Psoas muscle (tissue), 8 donors: ENCODE data around the gene TCHP. TPM values are rescaled to one million over a fixed set of nuclear protein-coding genes. Genes with fewer than 3 reads are reported as not detected.

ENCODE experiments used
- ATAC-seq, 4 donors: fragments of 200-7000 bp; cut with Tn5 transposase; one replicate each; pipeline ENCODE4 v1.9.1; 2020; ENCODE audit warnings: moderate library complexity in 3 of 4, mild to moderate bottlenecking in 2 of 4
- DNase-seq, 2 donors: peaks; one replicate each; pipeline ENCODE4 v3.0.0-alpha.2; 2020
- H3K27ac ChIP-seq: fragments of 200-600 bp; one replicate; pipeline ENCODE4 v1.8.0; 2022
- H3K27me3 ChIP-seq, 3 donors: fragments of 200-600 bp in 1 of 3; one replicate each; pipeline versions ENCODE4 v1.6.1 to v1.8.0; 2013 to 2022; ENCODE audit warnings: low read length in 2 of 3, mild to moderate bottlenecking in 2 of 3, moderate library complexity in 1 of 3; ENCODE audit not compliant: insufficient read depth in 3 of 3
- H3K36me3 ChIP-seq, 2 donors: fragments of 200-600 bp in 1 of 2; one replicate each; pipeline versions ENCODE4 v1.6.1 to v1.8.0; 2013 to 2022; ENCODE audit warnings: low read depth in 1 of 2, mild to moderate bottlenecking in 1 of 2, moderate library complexity in 1 of 2; ENCODE audit not compliant: insufficient read depth in 1 of 2
- H3K4me1 ChIP-seq: fragments of 200-600 bp; one replicate; pipeline ENCODE4 v1.8.0; 2022
- H3K4me3 ChIP-seq: fragments of 200-600 bp; one replicate; pipeline ENCODE4 v1.8.0; 2022; ENCODE audit warnings: mild to moderate bottlenecking
- H3K9me3 ChIP-seq: fragments of 200-600 bp; one replicate; pipeline ENCODE4 v1.8.0; 2022
- CTCF ChIP-seq: fragments of 200-600 bp; IDR thresholded peaks from one replicate; pipeline ENCODE4 v1.8.0; 2022; ENCODE audit warnings: antibody characterized with exemption
- WGBS, 3 donors: extraction: QIAGEN DNeasy Blood & Tissue Kit; methylation state at CpG; one replicate each; pipeline versions ENCODE4 v1.1.6 to v1.1.7; 2013; 5-methylcytosine and 5-hydroxymethylcytosine counted together
- intact Hi-C, 2 donors: fragments of 100-400 bp; cut with DNase I; formaldehyde crosslinking; loops; one replicate each; pipeline versions ENCODE4 v1.11.0 to v1.14.2; 2022
- polyA plus RNA-seq, 3 donors: library from polyadenylated mRNA; stranded (reverse); fragments of 200-250 nt; gene quantifications; one replicate each; pipeline ENCODE4 v1.2.3, GENCODE V29; 2013
- total RNA-seq, 4 donors: library from RNA; stranded (reverse); fragmentation: NEBNext Ultra II Directional in 2 of 4; extraction: Animal tissue kit (Norgen Biotek cat#: 25700) in 2 of 4; gene quantifications; one replicate each; pipeline versions ENCODE4 v1.2.1 to v1.2.4, GENCODE V29; 2021 to 2023
- donor health status: healthy with polysubstance abuse.
- donor health status: DM: no; HTN: no; CAD: no; lungs with moderate emphysema.
- donor health status: Bipolar disorder and iron deficiency.
- donor health status: healthy.
- donor health status: DM: yes; HTN: yes; CAD: no.
- donor health status: DM: no; HTN: no; CAD: no.
- donor health status: DM: no; HTN: no; CAD: no.
- donor health status: DM: yes; HTN: yes; CAD: no.

The TCHP gene
- total and polyA plus RNA-seq, 7 donors = 4.5 to 14.8 (median 8.2) TPM

- peaks cover 10% of the 10 kb centered on the region for H3K4me1 ChIP-seq
- WGBS, 3 donors = 93 to 97% (median 94%) methylated on average over 8 of the region's 8 CpGs
- no peak overlapping the region for H3K27ac ChIP-seq
Observed at GRCh38 chr12:109959411-109960093, 59.5 kb downstream of the TCHP start.

GRCh38 chr12:109961201-109961600 lies 61.1 kb downstream of the TCHP start:
- Histone ChIP-seq H3K27ac (no peak overlapping the region), H3K4me3 (no peak overlapping the region), H3K4me1 (peaks cover 10% of the 10 kb centered on the region), H3K9me3 (no peaks in the 10 kb centered on the region), H3K27me3 (no peaks in the 10 kb centered on the region), H3K36me3 (peaks cover 0 to 85% of the 10 kb centered on the region in 2 donors)
- no peak for DNase-seq
- no peak for TF ChIP-seq CTCF
- ATAC-seq = no peak
- intact Hi-C loops = no loop called here
- WGBS, 3 donors = 76 to 78% (median 76%) methylated on average over 14 of the region's 14 CpGs

More at GRCh38 chr12:109959411-109960093, 59.5 kb downstream of the TCHP start:
- ATAC-seq (no peak), DNase-seq (no peak)
- H3K36me3 ChIP-seq = peaks cover 0 to 87% of the 10 kb centered on the region in 2 donors
- H3K9me3 ChIP-seq = no peaks in the 10 kb centered on the region
- no peak overlapping the region for H3K4me3 ChIP-seq
- intact Hi-C loops = no loop called here
- no peak for TF ChIP-seq CTCF
- no peaks in the 10 kb centered on the region for H3K27me3 ChIP-seq

- Histone ChIP-seq H3K9me3 (no peaks in the 10 kb centered on the region), H3K36me3 (peaks cover 0 to 85% of the 10 kb centered on the region in 2 donors), H3K27ac (no peak overlapping the region), H3K4me1 (peaks cover 10% of the 10 kb centered on the region), H3K27me3 (no peaks in the 10 kb centered on the region), H3K4me3 (no peak overlapping the region)
- no peak for TF ChIP-seq CTCF
- intact Hi-C loops = no loop called here
- ATAC-seq (no peak), DNase-seq (no peak)
- 83 to 92% (median 86%) methylated on average over 6 of the region's 6 CpGs for WGBS, 3 donors
Observed at GRCh38 chr12:109961612-109962011, 61.5 kb downstream of the TCHP start.

GRCh38 chr12:109962398-109962797 lies 62.3 kb downstream of the TCHP start:
- Histone ChIP-seq H3K4me1 (peaks cover 10% of the 10 kb centered on the region), H3K27ac (no peak overlapping the region), H3K36me3 (peaks cover 0 to 85% of the 10 kb centered on the region in 2 donors), H3K27me3 (no peaks in the 10 kb centered on the region), H3K9me3 (no peaks in the 10 kb centered on the region), H3K4me3 (no peak overlapping the region)
- ATAC-seq = no peak
- no peak for TF ChIP-seq CTCF
- intact Hi-C loops = no loop called here
- 65 to 78% (median 65%) methylated on average over 3 of the region's 3 CpGs for WGBS, 3 donors
- DNase-seq = no peak

- intact Hi-C loops = no loop called here
- Histone ChIP-seq H3K4me3 (no peak overlapping the region), H3K36me3 (peaks cover 0 to 85% of the 10 kb centered on the region in 2 donors), H3K27ac (peak overlapping the region; percentile 73), H3K9me3 (no peaks in the 10 kb centered on the region), H3K27me3 (no peaks in the 10 kb centered on the region), H3K4me1 (peaks cover 10% of the 10 kb centered on the region)
- 82 to 85% (median 83%) methylated on average over 1 of the region's 1 CpG for WGBS, 3 donors
- no peak for TF ChIP-seq CTCF
- no peak for DNase-seq
- ATAC-seq = no peak
Observed at GRCh38 chr12:109963330-109963729, 63.3 kb downstream of the TCHP start.
